Hematopoietic multipotent progenitor cell treated with erythropoietin and hydrocortisone succinate and interleukin-3 and kit ligand, for 6 days (in vitro differentiated cells): ENCODE data around the gene HJURP.

Experiments used
- DNase-seq: peaks from one replicate; pipeline ENCODE4 v3.0.0-alpha.2; 2015

HJURP gene

DNA sequence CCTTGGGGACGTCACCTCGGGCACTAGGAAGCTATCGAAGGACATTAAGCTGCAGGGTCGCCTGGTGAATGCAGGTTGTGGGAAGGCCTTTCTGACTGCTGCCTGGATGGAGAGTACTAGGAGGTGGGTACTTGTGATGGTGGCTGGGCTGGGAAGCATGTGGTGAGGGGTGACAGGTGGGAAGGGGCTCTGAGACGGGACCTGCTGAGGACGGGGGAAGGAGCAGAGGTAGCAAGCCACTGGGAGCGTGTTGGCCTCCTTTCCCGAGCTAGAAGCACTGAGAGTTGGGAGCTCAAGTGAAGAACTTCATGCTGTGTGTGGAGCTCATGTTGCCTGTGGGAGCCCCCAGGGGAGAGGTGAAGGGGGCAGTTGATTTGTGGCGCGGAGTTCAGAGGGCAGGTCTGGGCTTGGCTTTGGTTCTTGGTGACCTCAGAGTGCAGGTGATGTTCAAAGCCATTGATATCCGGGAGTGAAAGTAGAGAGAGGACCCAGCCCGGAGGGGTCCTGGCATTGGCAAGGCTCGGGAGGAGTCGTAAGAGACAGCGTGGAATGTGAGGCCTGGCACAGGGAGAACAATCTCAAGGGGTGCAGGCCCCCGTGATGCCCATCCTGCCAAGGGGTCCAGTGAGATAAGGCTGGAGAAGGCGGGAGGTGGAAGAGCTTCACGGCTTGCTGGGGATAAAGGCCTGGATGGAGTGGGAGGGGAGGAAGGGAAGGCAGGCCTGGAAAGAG lies 63.0 kb downstream of the HJURP start:
- no peak for DNase-seq

DNA sequence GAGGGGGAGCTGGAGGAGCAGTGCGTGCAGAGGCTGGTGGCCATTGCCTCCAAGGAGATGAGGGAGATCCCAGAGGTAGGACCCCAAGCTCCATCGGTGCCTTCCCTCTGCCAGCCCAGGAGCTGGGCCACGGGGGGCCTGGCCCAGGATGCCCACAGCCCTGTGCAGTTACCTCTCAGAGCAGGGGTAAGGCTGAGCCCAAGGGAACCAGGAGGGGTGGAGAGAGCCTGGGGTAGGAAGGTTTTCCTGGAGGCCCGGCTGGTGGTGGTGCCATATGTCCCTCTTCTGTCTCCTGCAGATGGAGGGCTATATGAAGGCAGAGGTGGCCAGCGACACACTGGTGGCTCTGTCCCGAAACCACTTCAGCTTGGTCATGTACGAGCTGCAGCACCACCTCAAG lies 64.8 kb downstream of the HJURP start:
- no peak for DNase-seq
